DND-41 (cell line): Measurements from ENCODE around the gene RARB.

Experiments used
- ATAC-seq: fragments of 200-7000 bp; cut with Tn5 transposase; 3 replicates; pipeline ENCODE4 v1.9.1; 2021; ENCODE audit warnings: low read depth; ENCODE audit not compliant: insufficient read depth
- DNase-seq: peaks from one replicate; pipeline ENCODE4 v3.0.0-alpha.2; 2020
- H2AFZ ChIP-seq: 2 replicates; pipeline ENCODE4 v1.6.0; 2012; ENCODE audit warnings: low read depth, low read length
- H3K27ac ChIP-seq: 2 replicates; pipeline ENCODE4 v1.5.1; 2012; ENCODE audit warnings: low read length, inconsistent platforms
- H3K27me3 ChIP-seq: fragments of 200-600 bp; sonication (generic); 2 replicates; pipeline ENCODE4 v1.6.0; 2012; ENCODE audit warnings: low read length, mild to moderate bottlenecking, inconsistent platforms; ENCODE audit not compliant: insufficient read depth, poor library complexity
- H3K36me3 ChIP-seq: 2 replicates; pipeline ENCODE4 v1.5.1; 2012; ENCODE audit warnings: low read length, inconsistent platforms; ENCODE audit not compliant: insufficient read depth
- H3K4me1 ChIP-seq: 2 replicates; pipeline ENCODE4 v1.5.1; 2012; ENCODE audit warnings: mild to moderate bottlenecking, low read length; ENCODE audit not compliant: insufficient read depth
- H3K4me2 ChIP-seq: 2 replicates; pipeline ENCODE4 v1.6.0; 2012; ENCODE audit warnings: mild to moderate bottlenecking, moderate library complexity, low read length, inconsistent platforms; ENCODE audit not compliant: insufficient read depth
- H3K4me3 ChIP-seq, 2 experiments: fragments of 200-600 bp in 1 of 2; shearing (Covaris generic) in 1 of 2; 2 replicates each; pipeline ENCODE4 v1.5.1; 2012 to 2016; ENCODE audit warnings: inconsistent platforms in 2 of 2, low read length in 2 of 2, mild to moderate bottlenecking in 2 of 2, low read depth in 1 of 2, moderate library complexity in 1 of 2
- H3K79me2 ChIP-seq: 2 replicates; pipeline ENCODE4 v1.6.0; 2012; ENCODE audit warnings: low read length, inconsistent platforms; ENCODE audit not compliant: insufficient read depth
- H3K9ac ChIP-seq: 2 replicates; pipeline ENCODE4 v1.6.0; 2012; ENCODE audit warnings: low read depth, mild to moderate bottlenecking, inconsistent platforms, low read length, moderate library complexity
- H3K9me3 ChIP-seq: 2 replicates; pipeline ENCODE4 v1.5.1; 2012; ENCODE audit warnings: low read length, moderate library complexity, mild to moderate bottlenecking, inconsistent platforms; ENCODE audit not compliant: insufficient read depth, severe bottlenecking
- H4K20me1 ChIP-seq: 2 replicates; pipeline ENCODE4 v1.6.0; 2012; ENCODE audit warnings: low read length; ENCODE audit not compliant: insufficient read depth
- CTCF ChIP-seq: IDR thresholded peaks from 2 replicates; pipeline ENCODE4 v1.5.1; 2012; ENCODE audit warnings: borderline replicate concordance, low read length, moderate library complexity, mild to moderate bottlenecking; ENCODE audit not compliant: poor library complexity, severe bottlenecking; ENCODE audit errors: extremely low read depth
- EZH2 ChIP-seq: IDR thresholded peaks from 3 replicates; pipeline ENCODE4 v1.6.1; 2012; ENCODE audit warnings: borderline replicate concordance, low read depth, mild to moderate bottlenecking, moderate library complexity, low read length, inconsistent platforms; ENCODE audit not compliant: severe bottlenecking

RARB gene

GRCh38 chr3:25486932-25487331 lies 58.9 kb downstream of the RARB start:
- no peak overlapping the region for H3K4me2 ChIP-seq

GRCh38 chr3:25489858-25490593 lies 62.0 kb downstream of the RARB start:
- Histone ChIP-seq H3K36me3 (no peaks in the 10 kb centered on the region), H3K9me3 (no peaks in the 10 kb centered on the region), H4K20me1 (no peaks in the 10 kb centered on the region), H2AFZ (no peak overlapping the region), H3K4me2 (no peak overlapping the region), H3K79me2 (no peaks in the 10 kb centered on the region), H3K4me3 (no peak overlapping the region), H3K27ac (no peak overlapping the region), H3K9ac (no peak overlapping the region), H3K4me1 (no peaks in the 10 kb centered on the region), H3K27me3 (no peaks in the 10 kb centered on the region)
- DNase-seq, result no peak
- no peak for TF ChIP-seq EZH2
- no peak for TF ChIP-seq CTCF
- ATAC-seq, result no peak

More at GRCh38 chr3:25486932-25487331, 58.9 kb downstream of the RARB start:
- Histone ChIP-seq H3K4me3 (no peak overlapping the region), H3K9me3 (no peaks in the 10 kb centered on the region), H3K79me2 (no peaks in the 10 kb centered on the region), H3K9ac (no peak overlapping the region), H2AFZ (no peak overlapping the region), H3K27ac (no peak overlapping the region), H3K27me3 (no peaks in the 10 kb centered on the region), H3K4me1 (no peaks in the 10 kb centered on the region), H4K20me1 (no peaks in the 10 kb centered on the region), H3K36me3 (no peaks in the 10 kb centered on the region)
- no peak for TF ChIP-seq EZH2
- no peak for TF ChIP-seq CTCF
- ATAC-seq, result no peak
- DNase-seq, result no peak

- Histone ChIP-seq H3K9me3 (no peaks in the 10 kb centered on the region), H3K27ac (no peak overlapping the region), H3K4me1 (no peaks in the 10 kb centered on the region), H4K20me1 (no peaks in the 10 kb centered on the region), H2AFZ (no peak overlapping the region), H3K4me3 (no peak overlapping the region), H3K27me3 (no peaks in the 10 kb centered on the region), H3K79me2 (no peaks in the 10 kb centered on the region), H3K36me3 (no peaks in the 10 kb centered on the region), H3K4me2 (no peak overlapping the region), H3K9ac (no peak overlapping the region)
- DNase-seq, result no peak
- ATAC-seq, result no peak
- TF ChIP-seq CTCF (no peak), EZH2 (no peak)
Observed at GRCh38 chr3:25493246-25493645, 65.2 kb downstream of the RARB start.
